ENCODE results near the gene HNF4A.
"Not testable (repeated sequence)": the region's sequence is repeated elsewhere in the genome, so short reads cannot be mapped to it uniquely, and the experiment has no call there.

DNA sequence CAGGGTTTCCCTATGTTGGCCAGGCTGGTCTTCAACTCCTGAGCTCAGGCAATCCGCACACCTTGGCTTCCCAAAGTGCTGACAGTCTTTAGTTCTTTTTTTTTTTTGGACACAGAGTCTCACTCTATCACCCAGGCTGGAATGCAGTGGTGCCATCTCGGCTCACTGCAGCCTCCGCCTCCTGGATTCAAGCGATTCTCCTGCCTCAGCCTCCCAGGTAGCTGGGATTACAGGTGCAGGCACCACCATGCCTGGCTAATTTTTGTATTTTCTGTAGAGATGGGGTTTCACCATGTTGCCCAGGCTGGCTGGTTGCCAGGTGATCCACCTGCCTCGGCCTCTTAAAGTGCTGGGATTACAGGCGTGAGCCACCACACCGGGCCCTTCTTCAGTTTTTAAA, 27.8 kb upstream of the HNF4A start:
- TF ChIP-seq, protein P1, sequence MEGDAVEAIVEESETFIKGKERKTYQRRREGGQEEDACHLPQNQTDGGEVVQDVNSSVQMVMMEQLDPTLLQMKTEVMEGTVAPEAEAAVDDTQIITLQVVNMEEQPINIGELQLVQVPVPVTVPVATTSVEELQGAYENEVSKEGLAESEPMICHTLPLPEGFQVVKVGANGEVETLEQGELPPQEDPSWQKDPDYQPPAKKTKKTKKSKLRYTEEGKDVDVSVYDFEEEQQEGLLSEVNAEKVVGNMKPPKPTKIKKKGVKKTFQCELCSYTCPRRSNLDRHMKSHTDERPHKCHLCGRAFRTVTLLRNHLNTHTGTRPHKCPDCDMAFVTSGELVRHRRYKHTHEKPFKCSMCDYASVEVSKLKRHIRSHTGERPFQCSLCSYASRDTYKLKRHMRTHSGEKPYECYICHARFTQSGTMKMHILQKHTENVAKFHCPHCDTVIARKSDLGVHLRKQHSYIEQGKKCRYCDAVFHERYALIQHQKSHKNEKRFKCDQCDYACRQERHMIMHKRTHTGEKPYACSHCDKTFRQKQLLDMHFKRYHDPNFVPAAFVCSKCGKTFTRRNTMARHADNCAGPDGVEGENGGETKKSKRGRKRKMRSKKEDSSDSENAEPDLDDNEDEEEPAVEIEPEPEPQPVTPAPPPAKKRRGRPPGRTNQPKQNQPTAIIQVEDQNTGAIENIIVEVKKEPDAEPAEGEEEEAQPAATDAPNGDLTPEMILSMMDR (IDR thresholded peaks at IDR 0.05) = not testable (repeated sequence)
- not testable (repeated sequence) for TF ChIP-seq POLR2A (IDR thresholded peaks at IDR 0.05); POLR2AphosphoS5 (IDR thresholded peaks at IDR 0.05; ENCODE audit: insufficient read depth in 1 of 2, low read depth in 1 of 2)
